Gastrocnemius medialis (tissue), 4 donors: ENCODE results near the gene POP5. TPM values are rescaled to one million over a fixed set of nuclear protein-coding genes. Genes with fewer than 3 reads are reported as not detected.

ENCODE experiments used
- ATAC-seq, 2 donors: fragments of 150-250 bp; one replicate each; pipeline ENCODE4 v1.9.1; 2016
- DNase-seq, 2 donors: peaks; one replicate each; pipeline ENCODE4 v3.0.0-alpha.2; 2019
- H3K27ac ChIP-seq, 4 donors: fragments of 200-600 bp; sonication (generic); 1 replicate in 1 of 4; 2 replicates in 3 of 4; pipeline ENCODE4 v1.5.1; 2016 to 2018; ENCODE audit warnings: mild to moderate bottlenecking in 2 of 4, moderate library complexity in 1 of 4
- H3K27me3 ChIP-seq, 3 donors: fragments of 200-600 bp; sonication (generic) in 2 of 3; 1 replicate in 1 of 3; 2 replicates in 2 of 3; pipeline versions ENCODE4 v1.5.1 to v1.6.0; 2016 to 2019; ENCODE audit warnings: mild to moderate bottlenecking in 1 of 3, moderate library complexity in 1 of 3
- H3K36me3 ChIP-seq, 2 donors: fragments of 200-600 bp; sonication (generic) in 1 of 2; one replicate each; pipeline ENCODE4 v1.5.1; 2017 to 2018
- H3K4me1 ChIP-seq, 2 donors: fragments of 200-600 bp; sonication (generic) in 1 of 2; one replicate each; pipeline ENCODE4 v1.5.1; 2016 to 2017; ENCODE audit warnings: mild to moderate bottlenecking in 2 of 2
- H3K4me3 ChIP-seq, 4 donors: fragments of 200-600 bp; sonication (generic) in 3 of 4; 1 replicate in 1 of 4; 2 replicates in 3 of 4; pipeline ENCODE4 v1.5.1; 2016 to 2019; ENCODE audit warnings: mild to moderate bottlenecking in 2 of 4
- H3K9me3 ChIP-seq, 3 donors: fragments of 200-600 bp; sonication (generic) in 2 of 3; 1 replicate in 1 of 3; 2 replicates in 2 of 3; pipeline ENCODE4 v1.5.1; 2016 to 2019
- POLR2A ChIP-seq, 2 donors: fragments of 450-650 bp; IDR thresholded peaks; one replicate each; pipeline ENCODE4 v1.6.1; 2017; ENCODE audit warnings: antibody characterized with exemption in 2 of 2, mild to moderate bottlenecking in 2 of 2, moderate library complexity in 2 of 2
- in situ Hi-C, 4 donors: fragments of 200-750 bp; cut with MboI; loops; one replicate each; pipeline versions ENCODE4 v1.15.0 to v1.8.0; 2017; ENCODE audit warnings: low sequenced_read_pairs in 4 of 4
- intact Hi-C: fragments of 100-400 bp; cut with DNase I; formaldehyde crosslinking; loops from one replicate; pipeline ENCODE4 v1.15.1; 2023; ENCODE audit warnings: low total_unique reads
- total RNA-seq, 4 donors: library from RNA; depleted of rRNA; stranded (reverse); fragments of >200 nt; gene quantifications; one replicate each; pipeline versions ENCODE4 v1.1.0 to v1.2.3, GENCODE V29; 2016
- TF ChIP-seq, protein P1 (sequence below), 5 experiments: fragments of 450-650 bp in 3 of 5; fragments of 200-600 bp in 2 of 5; sonication (generic) in 2 of 5; IDR thresholded peaks in 4 of 5; conservative IDR thresholded peaks in 1 of 5; 1 replicate in 4 of 5; 2 replicates in 1 of 5; pipeline ENCODE4 v1.5.1; 2016 to 2019; ENCODE audit warnings: antibody characterized with exemption in 5 of 5, mild to moderate bottlenecking in 3 of 5, moderate library complexity in 3 of 5

POP5 gene
- total RNA-seq, 4 donors from 2014 or later, result 12.2 to 23.3 (median 15.2) TPM

- H3K27me3 ChIP-seq, result no peaks in the 10 kb centered on the region
- ATAC-seq, result no peak
Observed at GRCh38 chr12:120588371-120588770, 7.2 kb upstream of the POP5 start.

DNA sequence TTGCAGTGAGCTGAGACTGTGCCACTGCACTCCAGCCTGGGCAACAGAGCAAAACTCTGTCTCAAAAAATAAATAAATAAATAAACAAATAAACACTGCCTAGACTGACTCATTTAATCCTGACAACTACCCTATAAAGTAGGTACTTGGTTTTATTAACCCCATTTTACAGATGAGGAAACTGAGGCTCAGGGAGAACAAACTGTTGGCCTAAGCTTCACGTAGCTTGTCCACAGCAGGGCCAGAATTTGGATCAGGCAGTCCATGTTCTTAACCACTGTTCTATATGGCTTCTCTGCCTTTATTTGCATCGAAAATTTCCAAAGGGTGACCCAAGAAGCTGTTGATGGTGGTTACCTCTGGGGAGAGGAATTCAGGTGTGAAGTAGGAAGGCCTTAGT is 5.7 kb upstream of the POP5 start:
- ATAC-seq, result no peak
- in situ Hi-C loops, result loop anchor here (5.0 to 10.0 kb wide), 3 partner anchors 58 to 128 kb away; partner anchors contain the start of genes UNC119B (in 4 of the 4) and CABP1 (in 1 of the 4)
- TF ChIP-seq, protein P1, sequence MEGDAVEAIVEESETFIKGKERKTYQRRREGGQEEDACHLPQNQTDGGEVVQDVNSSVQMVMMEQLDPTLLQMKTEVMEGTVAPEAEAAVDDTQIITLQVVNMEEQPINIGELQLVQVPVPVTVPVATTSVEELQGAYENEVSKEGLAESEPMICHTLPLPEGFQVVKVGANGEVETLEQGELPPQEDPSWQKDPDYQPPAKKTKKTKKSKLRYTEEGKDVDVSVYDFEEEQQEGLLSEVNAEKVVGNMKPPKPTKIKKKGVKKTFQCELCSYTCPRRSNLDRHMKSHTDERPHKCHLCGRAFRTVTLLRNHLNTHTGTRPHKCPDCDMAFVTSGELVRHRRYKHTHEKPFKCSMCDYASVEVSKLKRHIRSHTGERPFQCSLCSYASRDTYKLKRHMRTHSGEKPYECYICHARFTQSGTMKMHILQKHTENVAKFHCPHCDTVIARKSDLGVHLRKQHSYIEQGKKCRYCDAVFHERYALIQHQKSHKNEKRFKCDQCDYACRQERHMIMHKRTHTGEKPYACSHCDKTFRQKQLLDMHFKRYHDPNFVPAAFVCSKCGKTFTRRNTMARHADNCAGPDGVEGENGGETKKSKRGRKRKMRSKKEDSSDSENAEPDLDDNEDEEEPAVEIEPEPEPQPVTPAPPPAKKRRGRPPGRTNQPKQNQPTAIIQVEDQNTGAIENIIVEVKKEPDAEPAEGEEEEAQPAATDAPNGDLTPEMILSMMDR (IDR thresholded peaks at IDR 0.05 in 4 of 5, conservative IDR thresholded peaks at IDR 0.05 in 1 of 5), result no peak
- TF ChIP-seq POLR2A (IDR thresholded peaks at IDR 0.05), result no peak

More at GRCh38 chr12:120588371-120588770, 7.2 kb upstream of the POP5 start:
- intact Hi-C loops, result loop anchor here (2.0 to 10.0 kb wide), 3 partner anchors 98 to 316 kb away; partner anchors contain the start of genes MLEC and SPPL3
- peak overlapping the region; percentile 86 to 96 (median 88) for H3K27ac ChIP-seq
- peaks cover 15 to 24% of the 10 kb centered on the region in 2 donors for H3K4me1 ChIP-seq
- in situ Hi-C loops, result loop anchor here (5.0 to 10.0 kb wide), 3 partner anchors 56 to 126 kb away; partner anchors contain the start of genes UNC119B (in 4 of the 4) and CABP1 (in 1 of the 4)
- TF ChIP-seq POLR2A (IDR thresholded peaks at IDR 0.05), result no peak
- DNase-seq, result no peak
- H3K36me3 ChIP-seq, result no peaks in the 10 kb centered on the region
- peak overlapping the region in 2 of 4 donors; percentile 23 to 32 for H3K4me3 ChIP-seq
- H3K9me3 ChIP-seq, result no peaks in the 10 kb centered on the region

GRCh38 chr12:120586206-120586605 is 5.0 kb upstream of the POP5 start:
- H3K27me3 ChIP-seq, result no peaks in the 10 kb centered on the region
- no peaks in the 10 kb centered on the region for H3K36me3 ChIP-seq
- no peaks in the 10 kb centered on the region for H3K9me3 ChIP-seq
- TF ChIP-seq POLR2A (IDR thresholded peaks at IDR 0.05), result no peak
- TF ChIP-seq, protein P1 (IDR thresholded peaks at IDR 0.05 in 4 of 5, conservative IDR thresholded peaks at IDR 0.05 in 1 of 5), result no peak
- peaks cover 18 to 24% of the 10 kb centered on the region in 2 donors for H3K4me1 ChIP-seq
- no peak overlapping the region for H3K4me3 ChIP-seq
- intact Hi-C loops (loop anchor here (10.0 kb wide), 2 partner anchors 269 to 319 kb away; partner anchors contain the start of gene SPPL3), in situ Hi-C loops (loop anchor here (5.0 to 10.0 kb wide), 3 partner anchors 59 to 129 kb away; partner anchors contain the start of genes UNC119B (in 4 of the 4) and CABP1 (in 1 of the 4))
- ATAC-seq, result no peak
- no peak for DNase-seq
- H3K27ac ChIP-seq, result no peak overlapping the region

More for the DNA sequence above, 5.7 kb upstream of the POP5 start:
- no peak overlapping the region for H3K4me3 ChIP-seq
- H3K4me1 ChIP-seq, result peaks cover 18 to 24% of the 10 kb centered on the region in 2 donors
- no peak for DNase-seq
- H3K36me3 ChIP-seq, result no peaks in the 10 kb centered on the region
- H3K9me3 ChIP-seq, result no peaks in the 10 kb centered on the region
- no peak overlapping the region for H3K27ac ChIP-seq
- intact Hi-C loops, result loop anchor here (10.0 kb wide), 2 partner anchors 268 to 318 kb away; partner anchors contain the start of gene SPPL3
- no peaks in the 10 kb centered on the region for H3K27me3 ChIP-seq

GRCh38 chr12:120584343-120585149 is 3.3 kb upstream of the POP5 start:
- ATAC-seq, result no peak

More at GRCh38 chr12:120584343-120585149, 3.3 kb upstream of the POP5 start:
- H3K36me3 ChIP-seq, result peaks cover 0 to 3% of the 10 kb centered on the region in 2 donors
- H3K4me1 ChIP-seq, result peaks cover 16 to 28% of the 10 kb centered on the region in 2 donors
- in situ Hi-C loops (loop anchor here (5.0 to 10.0 kb wide), 3 partner anchors 60 to 130 kb away; partner anchors contain the start of genes UNC119B (in 4 of the 4) and CABP1 (in 1 of the 4)), intact Hi-C loops (loop anchor here (1.0 to 10.0 kb wide), 6 partner anchors 47 to 433 kb away; partner anchors contain the start of genes C12orf43, DYNLL1 and SPPL3)
- peak overlapping the region; percentile 48 to 61 (median 53) for H3K4me3 ChIP-seq
- TF ChIP-seq POLR2A (IDR thresholded peaks at IDR 0.05), result no peak
- TF ChIP-seq, protein P1 (IDR thresholded peaks at IDR 0.05 in 4 of 5, conservative IDR thresholded peaks at IDR 0.05 in 1 of 5), result peak; percentile 19 to 53 (median 28)
- H3K27ac ChIP-seq, result peak overlapping the region in 2 of 4 donors; percentile 20 to 25
- peak in 1 of 2 donors; percentile 36 for DNase-seq
- no peaks in the 10 kb centered on the region for H3K9me3 ChIP-seq
- H3K27me3 ChIP-seq, result no peaks in the 10 kb centered on the region
